HG03095 (cell line): ENCODE data around the gene DCAF10.
"Not testable (repeated sequence)": the region's sequence is repeated elsewhere in the genome, so short reads cannot be mapped to it uniquely, and the experiment has no call there.

Experiments
- ATAC-seq: cut with Tn5 transposase; IDR thresholded peaks from one replicate; pipeline ENCODE4 v1.9.1; 2021; ENCODE audit warnings: moderate library complexity; ENCODE audit not compliant: unreplicated experiment

Gene DCAF10

GRCh38 chr9:37906312-37907239, 106.0 kb downstream of the DCAF10 start:
- no peak for ATAC-seq

DNA sequence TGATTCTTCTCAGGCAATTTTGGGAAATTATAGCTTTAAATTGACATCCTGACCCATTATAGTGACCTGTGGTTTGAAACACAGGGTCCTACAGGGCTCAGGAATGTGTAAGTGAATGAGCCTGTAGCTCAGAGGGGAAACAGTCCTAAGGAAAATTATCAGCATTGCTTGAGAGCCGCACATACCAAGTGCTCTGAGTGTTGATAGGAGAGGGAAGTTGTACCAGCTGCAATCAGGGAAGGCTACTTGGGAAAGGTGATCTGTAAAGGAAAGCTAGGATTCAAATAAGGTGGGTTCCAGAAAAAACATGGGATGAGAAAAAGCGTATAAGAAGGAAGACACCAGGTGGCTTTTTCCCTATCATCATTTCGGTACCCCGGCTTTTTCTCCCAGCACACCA, 107.7 kb downstream of the DCAF10 start:
- ATAC-seq, result no peak

DNA sequence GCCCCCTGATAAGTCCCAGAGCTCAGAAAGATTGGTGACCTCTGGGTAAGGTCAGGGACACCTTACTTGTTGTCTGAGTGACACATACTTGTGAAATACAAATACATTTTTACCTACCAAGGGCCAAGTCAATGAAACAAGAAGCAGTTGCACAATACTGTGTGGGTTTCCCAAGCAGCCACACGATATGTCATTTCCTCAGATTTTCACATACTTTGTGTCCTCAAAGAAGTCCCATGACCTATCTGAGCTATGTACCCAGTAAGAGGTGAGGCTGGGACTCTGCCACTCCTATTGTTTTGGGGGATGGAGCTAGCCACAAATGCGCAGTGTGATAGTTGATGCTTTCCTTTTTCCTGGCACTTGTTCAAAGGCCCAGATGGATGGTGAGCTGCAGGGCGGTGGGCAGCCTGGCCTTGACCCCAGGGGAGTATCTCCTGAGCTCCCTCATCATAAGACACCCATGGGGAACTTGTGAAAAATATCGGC, 108.1 kb downstream of the DCAF10 start:
- no peak for ATAC-seq

- ATAC-seq, result no peak
Observed at GRCh38 chr9:37909326-37909725, 108.7 kb downstream of the DCAF10 start.

- not testable (repeated sequence) for ATAC-seq
Observed at GRCh38 chr9:37909836-37910235, 109.2 kb downstream of the DCAF10 start.

DNA sequence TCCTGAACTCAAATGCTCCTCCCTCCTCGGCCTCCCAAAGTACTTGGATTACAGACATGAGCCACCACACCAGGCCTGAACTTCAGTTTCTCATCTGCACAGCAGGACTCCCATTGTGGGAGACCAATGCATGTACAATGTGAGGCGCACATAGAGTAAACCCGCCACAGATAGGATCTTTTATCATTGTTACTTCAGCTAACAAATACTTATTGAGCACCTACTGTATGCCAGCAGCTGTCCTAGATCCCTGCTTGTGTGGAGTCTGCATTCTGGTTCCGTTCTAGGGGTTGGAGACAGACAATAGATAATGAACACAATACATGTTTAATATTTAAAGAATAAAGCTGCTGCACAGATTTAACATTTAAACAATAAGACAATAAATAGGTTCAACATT, 109.7 kb downstream of the DCAF10 start:
- ATAC-seq, result no peak

DNA sequence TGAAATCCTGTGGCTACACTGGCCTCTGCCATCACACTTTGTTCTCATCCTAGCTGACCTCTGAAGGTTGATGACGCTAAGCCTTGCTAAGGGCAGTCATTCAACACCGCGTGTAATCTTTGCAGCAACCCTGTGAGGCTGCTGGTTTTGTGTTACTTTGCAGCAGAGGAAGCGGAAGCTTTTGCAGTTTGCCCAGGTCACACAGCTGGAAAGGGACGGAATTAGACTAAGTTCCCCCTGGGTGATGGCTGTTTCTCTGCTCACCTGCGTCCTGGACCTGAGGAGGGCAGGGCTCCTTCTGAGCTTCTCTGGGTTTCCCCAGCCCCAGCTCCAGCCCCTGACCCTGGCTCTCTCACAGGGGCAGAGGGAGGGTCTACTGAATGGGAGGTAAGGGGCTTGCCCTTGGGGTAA, 110.7 kb downstream of the DCAF10 start:
- ATAC-seq, result no peak

DNA sequence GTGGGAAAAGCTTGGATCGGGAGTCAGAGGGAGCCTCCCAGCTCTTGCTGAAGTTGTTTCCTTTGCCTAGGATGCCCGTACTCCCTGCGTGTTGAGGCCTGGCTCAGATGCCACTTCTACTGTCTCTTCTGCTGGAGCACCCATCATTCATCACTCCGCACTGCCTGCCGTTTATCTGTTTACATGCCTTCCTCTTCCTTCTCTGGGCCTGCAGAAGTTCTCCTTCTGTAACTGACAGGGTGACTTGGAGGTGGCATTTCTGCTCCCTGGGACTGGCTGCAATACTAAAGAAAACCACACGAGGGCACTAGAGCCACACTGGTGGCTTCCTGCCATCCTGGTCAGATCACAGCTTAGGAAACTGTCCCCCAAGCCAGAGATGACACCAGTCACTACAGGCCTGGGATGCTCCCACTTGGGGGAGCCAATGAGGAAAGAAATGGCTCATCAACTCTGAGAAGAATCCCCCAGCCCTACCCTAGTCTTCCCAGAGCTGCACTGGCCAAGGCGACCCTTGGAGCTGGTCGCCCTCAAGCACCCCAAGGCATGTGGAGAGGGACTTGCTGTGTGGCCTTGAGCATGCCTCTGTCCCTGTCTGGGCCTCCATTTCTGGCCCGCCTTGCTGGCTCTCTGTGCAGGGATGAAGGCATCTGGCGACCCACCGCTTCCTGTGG, 113.0 kb downstream of the DCAF10 start:
- peak; percentile 64 for ATAC-seq

DNA sequence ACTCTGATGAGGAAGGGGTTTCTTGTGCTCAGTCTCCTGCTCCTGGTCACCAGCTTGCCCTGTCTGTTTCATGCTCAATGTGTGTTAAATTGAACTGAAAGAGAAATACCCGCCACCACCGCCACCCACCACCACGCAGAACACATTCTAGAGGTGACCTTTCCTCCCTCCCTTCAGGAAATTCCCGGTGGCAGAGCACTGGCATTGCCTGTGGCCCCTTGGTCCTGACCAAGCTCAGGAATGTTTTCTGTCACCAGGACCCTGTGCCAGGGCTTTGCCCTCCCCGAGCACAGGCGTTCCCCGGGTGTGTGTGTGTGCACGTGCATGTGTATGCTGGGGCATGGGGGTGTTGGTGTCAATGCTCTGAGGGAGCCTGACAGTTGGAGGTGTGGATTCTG, 113.6 kb downstream of the DCAF10 start:
- no peak for ATAC-seq

DNA sequence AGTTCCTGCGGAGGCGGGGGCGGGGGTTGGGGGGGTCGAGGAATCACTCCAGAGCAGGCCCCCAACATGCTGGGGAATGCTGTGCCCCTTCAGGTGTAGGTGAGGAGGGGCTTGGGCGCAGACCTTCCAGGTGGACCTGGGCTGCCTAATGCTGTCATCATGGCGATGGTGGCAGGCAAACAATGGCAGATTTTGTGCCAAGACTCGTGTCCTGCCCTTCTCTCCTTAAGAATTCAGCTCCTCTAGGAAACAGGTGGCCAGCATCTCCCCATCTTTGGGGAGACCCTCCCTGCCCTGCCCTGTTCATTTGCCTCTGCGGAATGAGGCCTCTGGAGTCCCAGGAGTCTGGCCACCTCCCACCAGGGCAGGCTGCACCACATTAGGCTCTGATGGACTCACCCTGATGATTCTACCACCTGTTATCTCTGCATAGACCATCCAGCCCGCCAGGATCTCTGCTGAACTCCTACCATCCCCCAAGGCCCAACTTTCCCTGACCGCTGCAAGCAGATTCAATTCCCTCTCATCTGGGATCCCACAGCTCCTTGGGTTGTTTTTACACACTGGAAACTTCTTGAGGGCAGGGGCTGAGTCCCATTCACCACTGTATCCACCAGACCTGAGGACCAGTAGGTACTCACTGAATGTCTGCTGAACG, 114.2 kb downstream of the DCAF10 start:
- ATAC-seq, result no peak

DNA sequence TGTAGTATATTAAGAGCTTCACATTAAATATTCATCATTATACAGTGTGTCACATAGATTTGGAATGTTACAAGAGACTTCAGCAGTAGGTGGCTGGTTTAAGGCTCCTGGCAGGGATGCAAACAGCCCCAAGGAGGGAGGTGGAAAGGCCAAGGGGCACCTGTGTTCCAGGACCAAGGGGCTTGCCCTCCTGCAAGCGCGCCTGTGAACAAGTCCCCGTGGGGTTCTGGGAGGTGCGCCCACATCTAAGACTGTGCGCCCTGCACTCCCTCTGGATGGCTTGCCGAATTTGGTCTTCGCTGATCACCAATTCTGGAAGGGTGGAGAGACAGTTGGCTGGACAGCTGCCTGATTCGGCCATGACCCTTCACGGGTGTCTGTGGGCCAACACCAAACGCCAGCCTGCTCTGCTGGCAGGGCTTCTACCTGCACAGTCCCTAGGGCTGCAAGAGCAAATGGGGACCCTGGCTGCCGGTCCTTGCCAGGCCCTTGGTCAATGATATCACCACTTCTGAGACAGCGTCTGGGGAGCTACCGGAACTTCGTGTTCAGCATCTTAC, 115.4 kb downstream of the DCAF10 start:
- no peak for ATAC-seq

- ATAC-seq, result no peak
Observed at GRCh38 chr9:37916471-37917312, 116.1 kb downstream of the DCAF10 start.
